KG1 (cell line): ENCODE data around the gene CHST8.
"Not testable (repeated sequence)": the region's sequence is repeated elsewhere in the genome, so short reads cannot be mapped to it uniquely, and the experiment has no call there.

Source experiments
- DNase-seq: peaks from one replicate; lab custom pipeline; 2025; lab: John Stamatoyannopoulos, UW

CHST8 gene

GRCh38 chr19:33644284-33644836, 22.6 kb downstream of the CHST8 start:
- DNase-seq, result no peak

- DNase-seq, result no peak
Observed at GRCh38 chr19:33646306-33646705, 24.6 kb downstream of the CHST8 start.

GRCh38 chr19:33647146-33647545, 25.4 kb downstream of the CHST8 start:
- DNase-seq, result no peak

GRCh38 chr19:33649627-33650305, 28.0 kb downstream of the CHST8 start:
- no peak for DNase-seq

- no peak for DNase-seq
Observed at GRCh38 chr19:33653684-33654083, 31.9 kb downstream of the CHST8 start.

GRCh38 chr19:33654840-33655508, 33.2 kb downstream of the CHST8 start:
- no peak for DNase-seq

- DNase-seq, result no peak
Observed at GRCh38 chr19:33659835-33660234, 38.1 kb downstream of the CHST8 start.

- DNase-seq, result no peak
Observed at GRCh38 chr19:33660410-33661124, 38.8 kb downstream of the CHST8 start.

- DNase-seq, result no peak
Observed at GRCh38 chr19:33661336-33661735, 39.6 kb downstream of the CHST8 start.

GRCh38 chr19:33662391-33663092, 40.8 kb downstream of the CHST8 start:
- DNase-seq, result no peak

GRCh38 chr19:33663316-33663715, 41.6 kb downstream of the CHST8 start:
- not testable (repeated sequence) for DNase-seq

GRCh38 chr19:33664744-33665143, 43.0 kb downstream of the CHST8 start:
- DNase-seq, result no peak

- DNase-seq, result no peak
Observed at GRCh38 chr19:33665776-33666595, 44.2 kb downstream of the CHST8 start.

GRCh38 chr19:33667141-33667650, 45.4 kb downstream of the CHST8 start:
- DNase-seq, result no peak

- DNase-seq, result no peak
Observed at GRCh38 chr19:33667881-33668280, 46.1 kb downstream of the CHST8 start.

- DNase-seq, result no peak
Observed at GRCh38 chr19:33668968-33669367, 47.2 kb downstream of the CHST8 start.

GRCh38 chr19:33669376-33669775, 47.6 kb downstream of the CHST8 start:
- no peak for DNase-seq

GRCh38 chr19:33670398-33670797, 48.6 kb downstream of the CHST8 start:
- no peak for DNase-seq

- DNase-seq, result no peak
Observed at GRCh38 chr19:33671211-33671610, 49.5 kb downstream of the CHST8 start.

- DNase-seq, result no peak
Observed at GRCh38 chr19:33673258-33673875, 51.6 kb downstream of the CHST8 start.
